HG03097 (cell line): ENCODE measurements around the gene ZNF343.
A peak's percentile ranks its signal among the peaks of the same experiment; 100 is the strongest.
"Not testable (repeated sequence)": the region's sequence is repeated elsewhere in the genome, so short reads cannot be mapped to it uniquely, and the experiment has no call there.

Source experiments
- ATAC-seq: cut with Tn5 transposase; IDR thresholded peaks from one replicate; pipeline ENCODE4 v1.9.1; 2021; ENCODE audit not compliant: unreplicated experiment, low FRiP score

The ZNF343 gene

GRCh38 chr20:2521369-2522305 lies 12.9 kb upstream of the ZNF343 start:
- no peak for ATAC-seq

GRCh38 chr20:2520617-2521016 lies 11.9 kb upstream of the ZNF343 start:
- ATAC-seq = no peak

GRCh38 chr20:2519115-2519809 lies 10.5 kb upstream of the ZNF343 start:
- no peak for ATAC-seq

GRCh38 chr20:2518558-2518957 lies 9.8 kb upstream of the ZNF343 start:
- ATAC-seq = no peak

- ATAC-seq = no peak
Observed at GRCh38 chr20:2518096-2518495, 9.4 kb upstream of the ZNF343 start.

GRCh38 chr20:2516399-2516798 lies 7.7 kb upstream of the ZNF343 start:
- no peak for ATAC-seq

- no peak for ATAC-seq
Observed at GRCh38 chr20:2515203-2515602, 6.5 kb upstream of the ZNF343 start.

GRCh38 chr20:2509794-2510193 lies 1.1 kb upstream of the ZNF343 start:
- no peak for ATAC-seq

- no peak for ATAC-seq
Observed at GRCh38 chr20:2509468-2509781, 710 bp upstream of the ZNF343 start.

GRCh38 chr20:2507875-2508630 lies 662 bp downstream of the ZNF343 start:
- peak; percentile 7 for ATAC-seq

GRCh38 chr20:2507464-2507863 lies 1.3 kb downstream of the ZNF343 start:
- ATAC-seq = no peak

- ATAC-seq = not testable (repeated sequence)
Observed at GRCh38 chr20:2506426-2506825, 2.3 kb downstream of the ZNF343 start.

GRCh38 chr20:2504803-2505202 lies 3.9 kb downstream of the ZNF343 start:
- ATAC-seq = not testable (repeated sequence)

- not testable (repeated sequence) for ATAC-seq
Observed at GRCh38 chr20:2502808-2503384, 5.8 kb downstream of the ZNF343 start.

GRCh38 chr20:2485661-2486060 lies 23.1 kb downstream of the ZNF343 start:
- ATAC-seq = no peak

GRCh38 chr20:2485080-2485479 lies 23.6 kb downstream of the ZNF343 start:
- no peak for ATAC-seq

- ATAC-seq = no peak
Observed at GRCh38 chr20:2483504-2483903, 25.2 kb downstream of the ZNF343 start.

- no peak for ATAC-seq
Observed at GRCh38 chr20:2480381-2480780, 28.3 kb downstream of the ZNF343 start.

- ATAC-seq = no peak
Observed at GRCh38 chr20:2476742-2477615, 31.7 kb downstream of the ZNF343 start.
